Activated CD8-positive, alpha-beta memory T cell treated with anti-CD3 and anti-CD28 coated beads for 1 hour (primary cell): Measurements from ENCODE around the gene USP11.
"Not testable (repeated sequence)": the region's sequence is repeated elsewhere in the genome, so short reads cannot be mapped to it uniquely, and the experiment has no call there.

Source experiments
- DNase-seq, 2 donors: peaks; one replicate each; pipeline ENCODE4 v3.0.0-alpha.2; 2020; ENCODE audit warnings: low read depth in 1 of 2; ENCODE audit errors: extremely low read depth in 1 of 2

Gene USP11

GRCh38 chrX:47244676-47245075, 11.9 kb downstream of the USP11 start:
- DNase-seq: no peak

- no peak for DNase-seq
Observed at GRCh38 chrX:47245156-47245555, 12.3 kb downstream of the USP11 start.

GRCh38 chrX:47247206-47247998, 14.6 kb downstream of the USP11 start:
- no peak for DNase-seq

- no peak for DNase-seq
Observed at GRCh38 chrX:47247999-47248320, 15.2 kb downstream of the USP11 start.

- no peak for DNase-seq
Observed at GRCh38 chrX:47248576-47248975, 15.8 kb downstream of the USP11 start.

- DNase-seq: no peak
Observed at GRCh38 chrX:47250017-47250347, 17.2 kb downstream of the USP11 start.

GRCh38 chrX:47257620-47258019, 24.8 kb downstream of the USP11 start:
- DNase-seq: not testable (repeated sequence)

GRCh38 chrX:47264483-47265173, 31.8 kb downstream of the USP11 start:
- no peak for DNase-seq

GRCh38 chrX:47266643-47267042, 33.8 kb downstream of the USP11 start:
- DNase-seq: no peak

- no peak for DNase-seq
Observed at GRCh38 chrX:47272013-47272408, 39.2 kb downstream of the USP11 start.

GRCh38 chrX:47273011-47273730, 40.4 kb downstream of the USP11 start:
- DNase-seq: no peak

GRCh38 chrX:47278691-47279090, 45.9 kb downstream of the USP11 start:
- no peak for DNase-seq

- no peak for DNase-seq
Observed at GRCh38 chrX:47283015-47283771, 50.4 kb downstream of the USP11 start.

- not testable (repeated sequence) for DNase-seq
Observed at GRCh38 chrX:47284616-47285015, 51.8 kb downstream of the USP11 start.

- no peak for DNase-seq
Observed at GRCh38 chrX:47285836-47286320, 53.1 kb downstream of the USP11 start.

- DNase-seq: no peak
Observed at GRCh38 chrX:47293106-47293505, 60.3 kb downstream of the USP11 start.

GRCh38 chrX:47296766-47297365, 64.1 kb downstream of the USP11 start:
- no peak for DNase-seq

GRCh38 chrX:47297874-47298273, 65.1 kb downstream of the USP11 start:
- DNase-seq: no peak
